Trophoblast cell (in vitro differentiated cells and primary cell): ENCODE measurements around the gene PRRX1.

Experiments used
- DNase-seq, 2 donors: peaks; one replicate each; pipeline ENCODE4 v3.0.0-alpha.2; 2016
- H2AFZ ChIP-seq: 2 replicates; pipeline ENCODE4 v1.6.1; 2013; ENCODE audit warnings: low read length, moderate library complexity, mild to moderate bottlenecking; ENCODE audit not compliant: insufficient read depth, poor library complexity
- H2AK5ac ChIP-seq: 2 replicates; pipeline ENCODE4 v1.6.1; 2013; ENCODE audit warnings: mild to moderate bottlenecking, low read length
- H2BK120ac ChIP-seq: 2 replicates; pipeline ENCODE4 v1.6.1; 2013; ENCODE audit warnings: low read length, mild to moderate bottlenecking, moderate library complexity; ENCODE audit not compliant: insufficient read depth, poor library complexity
- H2BK12ac ChIP-seq: 2 replicates; pipeline ENCODE4 v1.6.1; 2013; ENCODE audit warnings: mild to moderate bottlenecking, low read length, moderate library complexity
- H2BK5ac ChIP-seq: 2 replicates; pipeline ENCODE4 v1.6.1; 2013; ENCODE audit warnings: low read length, low read depth, moderate library complexity, mild to moderate bottlenecking; ENCODE audit not compliant: poor library complexity
- H3K14ac ChIP-seq: 2 replicates; pipeline ENCODE4 v1.6.1; 2013; ENCODE audit warnings: mild to moderate bottlenecking, low read length
- H3K18ac ChIP-seq: 2 replicates; pipeline ENCODE4 v1.6.1; 2013; ENCODE audit warnings: mild to moderate bottlenecking, low read length
- H3K23ac ChIP-seq: 2 replicates; pipeline ENCODE4 v1.6.1; 2013; ENCODE audit warnings: low read length
- H3K27ac ChIP-seq: 2 replicates; pipeline ENCODE4 v1.5.1; 2013; ENCODE audit warnings: low read depth, mild to moderate bottlenecking, inconsistent platforms, low read length, moderate library complexity
- H3K27me3 ChIP-seq: 2 replicates; pipeline ENCODE4 v1.6.1; 2013; ENCODE audit warnings: inconsistent platforms, mild to moderate bottlenecking, low read length, moderate library complexity; ENCODE audit not compliant: insufficient read depth
- H3K36me3 ChIP-seq, 2 experiments: 1 replicate in 1 of 2; 2 replicates in 1 of 2; pipeline ENCODE4 v1.6.1; 2013; ENCODE audit warnings: low read length in 2 of 2, mild to moderate bottlenecking in 2 of 2, moderate library complexity in 1 of 2; ENCODE audit not compliant: insufficient read depth in 2 of 2, control insufficient read depth in 1 of 2
- H3K4ac ChIP-seq: 2 replicates; pipeline ENCODE4 v1.6.1; 2013; ENCODE audit warnings: low read depth, mild to moderate bottlenecking, low read length, moderate library complexity
- H3K4me1 ChIP-seq, 2 experiments: 1 replicate in 1 of 2; 2 replicates in 1 of 2; pipeline ENCODE4 v1.6.1; 2013; ENCODE audit warnings: low read length in 2 of 2, mild to moderate bottlenecking in 2 of 2, moderate library complexity in 1 of 2; ENCODE audit not compliant: insufficient read depth in 2 of 2, control insufficient read depth in 1 of 2
- H3K4me2 ChIP-seq: 2 replicates; pipeline ENCODE4 v1.6.1; 2013; ENCODE audit warnings: inconsistent platforms, mild to moderate bottlenecking, low read length, moderate library complexity
- H3K4me3 ChIP-seq: 2 replicates; pipeline ENCODE4 v1.5.1; 2013; ENCODE audit warnings: mild to moderate bottlenecking, low read depth, low read length, inconsistent platforms
- H3K79me1 ChIP-seq: one replicate; pipeline ENCODE4 v1.6.1; 2013; ENCODE audit warnings: low read length
- H3K79me2 ChIP-seq: 2 replicates; pipeline ENCODE4 v1.6.1; 2013; ENCODE audit warnings: low read length, mild to moderate bottlenecking; ENCODE audit not compliant: control insufficient read depth, insufficient read depth, poor library complexity
- H3K9ac ChIP-seq: 2 replicates; pipeline ENCODE4 v1.6.1; 2013; ENCODE audit warnings: mild to moderate bottlenecking, low read length
- H3K9me3 ChIP-seq: 2 replicates; pipeline ENCODE4 v1.6.1; 2013; ENCODE audit warnings: low read depth, mild to moderate bottlenecking, control low read depth, inconsistent platforms, low read length; ENCODE audit not compliant: insufficient read depth
- H4K12ac ChIP-seq: 2 replicates; pipeline ENCODE4 v1.6.1; 2013; ENCODE audit warnings: low read depth, mild to moderate bottlenecking, low read length, moderate library complexity
- H4K8ac ChIP-seq: 2 replicates; pipeline ENCODE4 v1.6.1; 2013; ENCODE audit warnings: low read depth, mild to moderate bottlenecking, low read length, moderate library complexity
- H4K91ac ChIP-seq: one replicate; pipeline ENCODE4 v1.6.1; 2013; ENCODE audit warnings: low read depth, mild to moderate bottlenecking, low read length, moderate library complexity
- WGBS: extraction: QIAGEN DNeasy Blood & Tissue Kit; methylation state at CpG from one replicate; pipeline ENCODE4 v1.1.7; 2013; ENCODE audit warnings: missing lambda C conversion rate; ENCODE audit not compliant: insufficient read length, insufficient coverage; ENCODE audit errors: extremely low coverage; 5-methylcytosine and 5-hydroxymethylcytosine counted together

Gene PRRX1

DNA sequence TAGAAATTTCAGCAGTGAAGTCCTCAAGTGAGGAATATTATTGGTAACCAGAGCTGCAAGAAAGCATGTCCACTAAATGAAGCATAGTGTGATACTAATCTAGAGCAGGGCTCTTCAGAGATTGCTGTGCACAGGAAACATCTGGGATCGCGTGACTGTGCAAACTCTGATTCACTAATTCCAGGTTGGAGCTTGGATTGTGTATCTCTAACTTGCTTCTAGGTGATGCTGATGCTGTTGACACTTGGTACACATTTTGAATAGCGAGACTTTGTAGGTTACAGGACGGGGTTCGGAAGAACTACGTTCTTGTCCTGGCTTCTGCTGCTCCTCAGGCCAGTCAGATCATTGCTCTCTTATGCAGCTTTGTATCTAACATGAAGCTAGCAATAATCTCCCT lies 66.5 kb downstream of the PRRX1 start:
- Histone ChIP-seq H3K23ac (no peak overlapping the region), H3K18ac (no peak overlapping the region), H2BK12ac (no peak overlapping the region), H3K4me1 (no peaks in the 10 kb centered on the region), H3K9me3 (no peaks in the 10 kb centered on the region), H3K27me3 (no peaks in the 10 kb centered on the region), H2AFZ (no peak overlapping the region), H2BK5ac (no peak overlapping the region), H4K8ac (no peak overlapping the region), H2AK5ac (no peak overlapping the region), H3K79me2 (no peaks in the 10 kb centered on the region), H3K9ac (no peak overlapping the region), H3K79me1 (no peaks in the 10 kb centered on the region), H3K4me3 (no peak overlapping the region), H3K14ac (no peak overlapping the region), H3K27ac (no peak overlapping the region), H4K12ac (no peak overlapping the region), H2BK120ac (no peak overlapping the region), H4K91ac (no peak overlapping the region), H3K36me3 (no peaks in the 10 kb centered on the region), H3K4me2 (no peak overlapping the region), H3K4ac (no peak overlapping the region)
- no CpG with 5 or more reads among the region's 6 CpGs for WGBS
- no peak for DNase-seq

DNA sequence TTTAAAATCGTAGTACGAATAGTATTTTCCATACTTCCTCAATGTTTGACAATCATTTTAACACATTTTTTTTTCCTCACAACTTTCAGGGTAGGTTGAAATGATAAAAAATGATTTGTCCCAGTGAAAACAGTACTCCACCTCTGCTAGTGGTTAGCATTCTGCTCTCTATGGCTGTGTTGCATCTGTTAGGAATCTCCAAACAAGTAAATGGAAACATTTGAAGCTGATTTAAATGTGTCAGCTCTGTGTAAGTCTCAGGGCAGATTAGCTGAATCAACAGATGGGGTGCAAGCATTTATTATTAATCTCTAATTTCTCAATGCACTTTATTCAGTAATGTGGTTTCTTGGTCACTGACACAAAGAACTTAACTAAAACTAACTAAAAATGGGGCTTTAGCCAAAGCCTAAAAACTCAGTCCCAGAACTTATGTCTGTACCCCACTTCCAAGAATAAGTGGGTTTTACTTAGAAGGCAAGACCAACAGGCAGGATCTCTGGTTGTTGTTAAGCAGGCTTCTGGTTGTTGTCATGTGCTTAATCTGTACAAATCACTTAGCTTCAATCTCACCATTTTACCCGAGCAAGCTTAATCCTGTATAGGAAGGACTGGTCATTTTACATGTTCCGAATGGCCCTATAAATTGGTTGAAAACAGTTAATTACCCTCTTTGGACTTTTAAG lies 67.8 kb downstream of the PRRX1 start:
- Histone ChIP-seq H3K79me1 (no peaks in the 10 kb centered on the region), H3K18ac (no peak overlapping the region), H3K4me1 (no peaks in the 10 kb centered on the region), H3K4me3 (no peak overlapping the region), H2BK12ac (no peak overlapping the region), H4K12ac (no peak overlapping the region), H3K4me2 (no peak overlapping the region), H4K91ac (no peak overlapping the region), H2BK120ac (no peak overlapping the region), H3K9me3 (peaks cover 2% of the 10 kb centered on the region), H2BK5ac (no peak overlapping the region), H2AK5ac (no peak overlapping the region), H3K9ac (no peak overlapping the region), H3K4ac (no peak overlapping the region), H3K79me2 (no peaks in the 10 kb centered on the region), H3K27me3 (no peaks in the 10 kb centered on the region), H3K14ac (no peak overlapping the region), H3K36me3 (no peaks in the 10 kb centered on the region), H2AFZ (no peak overlapping the region), H4K8ac (no peak overlapping the region), H3K27ac (no peak overlapping the region), H3K23ac (no peak overlapping the region)
- no peak for DNase-seq
- no CpG with 5 or more reads among the region's 4 CpGs for WGBS

DNA sequence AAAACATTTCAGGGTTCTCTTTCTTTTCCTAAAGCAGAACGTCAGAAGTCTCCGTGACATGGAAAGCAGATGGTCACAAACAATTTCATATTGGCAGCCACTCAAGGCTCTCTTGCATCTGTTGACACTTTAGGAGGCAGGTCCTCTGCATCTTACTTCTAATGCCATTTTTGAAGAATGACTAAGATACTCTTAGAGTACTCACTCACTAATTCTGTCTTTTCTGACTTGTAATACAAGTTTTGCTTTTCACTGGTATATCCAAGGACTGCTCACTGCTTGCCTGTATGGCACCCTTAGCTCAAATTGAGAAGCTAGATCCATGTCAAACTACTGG lies 68.3 kb downstream of the PRRX1 start:
- no peaks in the 10 kb centered on the region for H3K79me2 ChIP-seq
- H3K18ac ChIP-seq = no peak overlapping the region
- H2AK5ac ChIP-seq = no peak overlapping the region
- no peak overlapping the region for H3K27ac ChIP-seq
- no peak overlapping the region for H3K4ac ChIP-seq
- H3K14ac ChIP-seq = no peak overlapping the region
- no peak overlapping the region for H4K8ac ChIP-seq
- no peak overlapping the region for H2BK5ac ChIP-seq
- no peaks in the 10 kb centered on the region for H3K79me1 ChIP-seq
- H3K4me2 ChIP-seq = no peak overlapping the region
- H3K23ac ChIP-seq = no peak overlapping the region
- no peaks in the 10 kb centered on the region for H3K27me3 ChIP-seq
- no peaks in the 10 kb centered on the region for H3K4me1 ChIP-seq
- H4K12ac ChIP-seq = no peak overlapping the region
- H3K36me3 ChIP-seq = no peaks in the 10 kb centered on the region
- H2BK12ac ChIP-seq = no peak overlapping the region
- no peak overlapping the region for H3K4me3 ChIP-seq
- H3K9me3 ChIP-seq = peaks cover 2% of the 10 kb centered on the region
- H2AFZ ChIP-seq = no peak overlapping the region
- no CpG with 5 or more reads among the region's 2 CpGs for WGBS
- H4K91ac ChIP-seq = no peak overlapping the region
- no peak overlapping the region for H3K9ac ChIP-seq
- H2BK120ac ChIP-seq = no peak overlapping the region
- DNase-seq = no peak

DNA sequence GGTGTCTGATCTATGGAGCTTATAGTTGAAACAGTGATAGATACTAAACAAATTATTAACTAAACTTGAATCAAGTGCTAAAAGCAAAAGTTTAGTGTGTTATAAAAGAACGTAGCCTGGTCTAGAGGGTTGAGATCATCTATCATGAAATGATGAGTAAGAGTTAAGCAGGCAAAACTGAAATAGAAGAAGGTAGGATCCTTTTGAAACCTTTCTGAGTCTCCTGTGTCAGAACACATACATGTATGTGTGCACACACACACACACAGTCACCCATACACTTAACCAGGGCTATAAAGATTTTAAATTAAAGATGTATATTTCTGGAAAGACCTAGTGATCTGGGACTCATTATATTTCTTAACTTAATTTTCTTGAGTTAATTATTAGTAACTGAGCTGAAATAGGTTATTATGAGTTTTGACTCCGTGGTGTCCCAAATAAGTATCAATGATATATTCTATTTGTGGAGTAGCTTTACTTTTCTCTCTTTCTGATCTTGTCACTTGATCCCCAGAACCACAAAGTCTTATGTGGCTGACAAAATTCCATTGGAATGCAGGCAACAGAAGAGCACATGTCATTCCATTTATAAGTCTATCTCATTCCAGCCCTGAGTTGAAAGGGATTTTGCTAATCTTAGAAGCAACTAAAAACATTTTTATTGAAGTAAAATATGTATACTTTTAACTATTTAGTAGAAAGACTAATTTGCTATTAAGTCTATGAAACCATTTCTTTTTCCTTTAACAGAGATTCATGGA lies 70.7 kb downstream of the PRRX1 start:
- H3K79me2 ChIP-seq = no peaks in the 10 kb centered on the region
- no peak overlapping the region for H3K14ac ChIP-seq
- no peak overlapping the region for H2AFZ ChIP-seq
- no peak overlapping the region for H2BK120ac ChIP-seq
- H3K9ac ChIP-seq = no peak overlapping the region
- no peaks in the 10 kb centered on the region for H3K4me1 ChIP-seq
- H3K4ac ChIP-seq = no peak overlapping the region
- H2BK12ac ChIP-seq = no peak overlapping the region
- no peaks in the 10 kb centered on the region for H3K27me3 ChIP-seq
- no peaks in the 10 kb centered on the region for H3K36me3 ChIP-seq
- DNase-seq = no peak
- peaks cover 2% of the 10 kb centered on the region for H3K9me3 ChIP-seq
- no peak overlapping the region for H3K18ac ChIP-seq
- H2AK5ac ChIP-seq = no peak overlapping the region
- H3K4me2 ChIP-seq = no peak overlapping the region
- no peak overlapping the region for H4K12ac ChIP-seq
- H3K23ac ChIP-seq = no peak overlapping the region
- H4K8ac ChIP-seq = no peak overlapping the region
- H4K91ac ChIP-seq = no peak overlapping the region
- H3K4me3 ChIP-seq = no peak overlapping the region
- H3K27ac ChIP-seq = no peak overlapping the region
- H2BK5ac ChIP-seq = no peak overlapping the region
- no CpG with 5 or more reads among the region's 2 CpGs for WGBS
- H3K79me1 ChIP-seq = no peaks in the 10 kb centered on the region
